Smooth muscle cell (in vitro differentiated cells): Measurements from ENCODE around the gene PROS1. TPM values are rescaled to one million over a fixed set of nuclear protein-coding genes. Genes with fewer than 3 reads are reported as not detected.
"Not testable (repeated sequence)": the region's sequence is repeated elsewhere in the genome, so short reads cannot be mapped to it uniquely, and the experiment has no call there.

Experiments used
- DNase-seq: peaks from one replicate; lab custom pipeline; 2025; ENCODE audit not compliant: unreplicated experiment; lab: John Stamatoyannopoulos, UW
- H2AFZ ChIP-seq: fragments of 200-600 bp; sonication (generic); 2 replicates; pipeline ENCODE4 v1.6.0; 2016; ENCODE audit warnings: antibody characterized with exemption, low read depth, mild to moderate bottlenecking
- H3F3A ChIP-seq: fragments of 200-600 bp; sonication (generic); 2 replicates; pipeline ENCODE4 v1.6.0; 2017; ENCODE audit warnings: antibody characterized with exemption, low read depth
- H3K27ac ChIP-seq: fragments of 200-600 bp; sonication (generic); 2 replicates; pipeline ENCODE4 v1.5.1; 2016; ENCODE audit warnings: low read depth, mild to moderate bottlenecking
- H3K27me3 ChIP-seq: fragments of 200-600 bp; sonication (generic); 2 replicates; pipeline ENCODE4 v1.6.1; 2016; ENCODE audit warnings: low read depth, mild to moderate bottlenecking
- H3K36me3 ChIP-seq: fragments of 200-600 bp; sonication (generic); 2 replicates; pipeline ENCODE4 v1.5.1; 2016; ENCODE audit warnings: low read depth
- H3K4me1 ChIP-seq: fragments of 200-600 bp; sonication (generic); 2 replicates; pipeline ENCODE4 v1.5.1; 2016; ENCODE audit warnings: low read depth
- H3K4me2 ChIP-seq: fragments of 200-600 bp; sonication (generic); 2 replicates; pipeline ENCODE4 v1.6.0; 2016; ENCODE audit warnings: mild to moderate bottlenecking
- H3K4me3 ChIP-seq: fragments of 200-600 bp; sonication (generic); 2 replicates; pipeline ENCODE4 v1.5.1; 2016; ENCODE audit warnings: mild to moderate bottlenecking
- H3K79me2 ChIP-seq: fragments of 200-600 bp; sonication (generic); 2 replicates; pipeline ENCODE4 v1.6.0; 2016; ENCODE audit warnings: low read depth, mild to moderate bottlenecking
- H3K9ac ChIP-seq: fragments of 200-600 bp; sonication (generic); 2 replicates; pipeline ENCODE4 v1.6.0; 2016; ENCODE audit warnings: low read depth
- H3K9me3 ChIP-seq: fragments of 200-600 bp; sonication (generic); replicated peaks from 2 replicates; pipeline ENCODE4 v1.5.1; 2016; ENCODE audit warnings: low read depth
- H4K20me1 ChIP-seq: fragments of 200-600 bp; sonication (generic); 2 replicates; pipeline ENCODE4 v1.6.0; 2016; ENCODE audit warnings: low read depth
- CTCF ChIP-seq: fragments of 200-600 bp; sonication (generic); IDR thresholded peaks from 2 replicates; pipeline ENCODE4 v1.5.1; 2017; ENCODE audit warnings: borderline replicate concordance, mild to moderate bottlenecking, antibody characterized with exemption; ENCODE audit not compliant: insufficient read depth, poor library complexity, severe bottlenecking
- WGBS: methylation state at CpG from one replicate; pipeline ENCODE4 v1.1.7; 2016; ENCODE audit warnings: low lambda C conversion rate; 5-methylcytosine and 5-hydroxymethylcytosine counted together
- polyA plus RNA-seq: library from polyadenylated mRNA; unstranded; fragments of >200 nt; fragmentation: Nextera tagmentation; extraction: Ambion mirVana; gene quantifications from 2 replicates; pipeline ENCODE4 v1.2.1, GENCODE V29; 2016
- total RNA-seq: library from RNA; depleted of rRNA; stranded (reverse); fragments of >200 nt; gene quantifications from 2 replicates; pipeline ENCODE4 v1.2.3, GENCODE V29; 2014

Gene PROS1
- total and polyA plus RNA-seq, 2 experiments from 2014 or later: 10.1 to 16.8 TPM

- Histone ChIP-seq H3K9me3 (no peaks in the 10 kb centered on the region), H3K9ac (no peak overlapping the region), H3K4me1 (no peaks in the 10 kb centered on the region), H3K36me3 (no peaks in the 10 kb centered on the region), H3K4me3 (no peak overlapping the region), H3F3A (no peaks in the 10 kb centered on the region), H3K4me2 (no peak overlapping the region), H3K79me2 (no peaks in the 10 kb centered on the region), H4K20me1 (no peaks in the 10 kb centered on the region), H3K27ac (no peak overlapping the region), H2AFZ (no peak overlapping the region), H3K27me3 (no peaks in the 10 kb centered on the region)
- 90% methylated on average over 1 of the region's 1 CpG for WGBS
- no peak for TF ChIP-seq CTCF
- DNase-seq: no peak
Measured at GRCh38 chr3:93904568-93904967, 69.1 kb downstream of the PROS1 start.

- not testable (repeated sequence) for H3K4me3 ChIP-seq, H2AFZ ChIP-seq, H3K4me1 ChIP-seq, H3K36me3 ChIP-seq, H3K9ac ChIP-seq, H3K79me2 ChIP-seq, H3K9me3 ChIP-seq, H3K4me2 ChIP-seq, H3K27ac ChIP-seq, H3F3A ChIP-seq, H4K20me1 ChIP-seq, H3K27me3 ChIP-seq, DNase-seq
- 65% methylated on average over 3 of the region's 3 CpGs for WGBS
Measured at GRCh38 chr3:93878250-93879017, 95.3 kb downstream of the PROS1 start.

- H4K20me1 ChIP-seq, H3K9ac ChIP-seq, H3K4me3 ChIP-seq, DNase-seq, H2AFZ ChIP-seq, H3K4me1 ChIP-seq, H3F3A ChIP-seq, H3K27ac ChIP-seq, H3K27me3 ChIP-seq, H3K4me2 ChIP-seq, H3K79me2 ChIP-seq, H3K36me3 ChIP-seq, H3K9me3 ChIP-seq: not testable (repeated sequence)
- 74% methylated on average over 4 of the region's 4 CpGs for WGBS
Measured at GRCh38 chr3:93877427-93877826, 96.3 kb downstream of the PROS1 start.

GRCh38 chr3:93873412-93873811 is 100.3 kb downstream of the PROS1 start:
- not testable (repeated sequence) for H2AFZ ChIP-seq, H3K27ac ChIP-seq, H3K36me3 ChIP-seq, H3K4me2 ChIP-seq, H3K9me3 ChIP-seq, H3K4me1 ChIP-seq, H4K20me1 ChIP-seq, H3K9ac ChIP-seq, H3K27me3 ChIP-seq, H3K4me3 ChIP-seq, H3K79me2 ChIP-seq, H3F3A ChIP-seq, DNase-seq

- no peak overlapping the region for H3K4me2 ChIP-seq
- DNase-seq: no peak
- no peak overlapping the region for H3K4me3 ChIP-seq
- no peaks in the 10 kb centered on the region for H3K36me3 ChIP-seq
- no peaks in the 10 kb centered on the region for H3K79me2 ChIP-seq
- no peaks in the 10 kb centered on the region for H3K27me3 ChIP-seq
- no peak overlapping the region for H3K27ac ChIP-seq
- H4K20me1 ChIP-seq: no peaks in the 10 kb centered on the region
- H3K9me3 ChIP-seq: no peaks in the 10 kb centered on the region
- no peak overlapping the region for H2AFZ ChIP-seq
- H3F3A ChIP-seq: no peaks in the 10 kb centered on the region
- no peak overlapping the region for H3K9ac ChIP-seq
- no peak for TF ChIP-seq CTCF
- H3K4me1 ChIP-seq: no peaks in the 10 kb centered on the region
Measured at GRCh38 chr3:93867425-93867824, 106.3 kb downstream of the PROS1 start.
